Measurements from ENCODE around the gene LHFPL6. TPM values are rescaled to one million over a fixed set of nuclear protein-coding genes. Genes with fewer than 3 reads are reported as not detected.

The LHFPL6 gene
- total RNA-seq, 2 donors from 2014 or later: 7.5 to 40.0 TPM

DNA sequence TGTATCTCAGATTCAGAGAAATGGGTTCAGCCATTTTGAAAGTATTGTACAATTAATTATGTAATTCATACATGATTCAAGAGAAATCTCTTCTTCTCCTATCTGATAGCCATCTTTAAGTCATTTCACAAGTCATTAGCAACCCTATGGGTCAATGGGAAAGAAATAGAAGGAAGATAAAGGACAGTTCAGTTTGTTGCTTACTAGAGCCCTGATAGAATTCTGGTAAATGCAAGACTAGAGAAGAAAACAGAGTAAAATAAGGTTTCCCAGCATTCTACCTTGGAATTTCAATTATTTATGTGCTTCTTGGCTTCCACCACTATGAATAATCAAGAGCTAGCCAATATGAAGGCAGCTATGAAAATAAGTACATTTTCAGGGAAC is 117.7 kb downstream of the LHFPL6 start:
- H3K27ac ChIP-seq: no peak overlapping the region
- H3K27me3 ChIP-seq (replicated peaks; ENCODE audit: insufficient read depth): no peaks in the 10 kb centered on the region
- H3K9me3 ChIP-seq: no peaks in the 10 kb centered on the region
- intact Hi-C loops (cut with DNase I): no loop called here
- no peak for DNase-seq (ENCODE audit: low spot score)
- TF ChIP-seq, protein P1, sequence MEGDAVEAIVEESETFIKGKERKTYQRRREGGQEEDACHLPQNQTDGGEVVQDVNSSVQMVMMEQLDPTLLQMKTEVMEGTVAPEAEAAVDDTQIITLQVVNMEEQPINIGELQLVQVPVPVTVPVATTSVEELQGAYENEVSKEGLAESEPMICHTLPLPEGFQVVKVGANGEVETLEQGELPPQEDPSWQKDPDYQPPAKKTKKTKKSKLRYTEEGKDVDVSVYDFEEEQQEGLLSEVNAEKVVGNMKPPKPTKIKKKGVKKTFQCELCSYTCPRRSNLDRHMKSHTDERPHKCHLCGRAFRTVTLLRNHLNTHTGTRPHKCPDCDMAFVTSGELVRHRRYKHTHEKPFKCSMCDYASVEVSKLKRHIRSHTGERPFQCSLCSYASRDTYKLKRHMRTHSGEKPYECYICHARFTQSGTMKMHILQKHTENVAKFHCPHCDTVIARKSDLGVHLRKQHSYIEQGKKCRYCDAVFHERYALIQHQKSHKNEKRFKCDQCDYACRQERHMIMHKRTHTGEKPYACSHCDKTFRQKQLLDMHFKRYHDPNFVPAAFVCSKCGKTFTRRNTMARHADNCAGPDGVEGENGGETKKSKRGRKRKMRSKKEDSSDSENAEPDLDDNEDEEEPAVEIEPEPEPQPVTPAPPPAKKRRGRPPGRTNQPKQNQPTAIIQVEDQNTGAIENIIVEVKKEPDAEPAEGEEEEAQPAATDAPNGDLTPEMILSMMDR (IDR thresholded peaks at IDR 0.05): no peak
- no peak for TF ChIP-seq POLR2AphosphoS5 (IDR thresholded peaks at IDR 0.05)
- TF ChIP-seq POLR2A (IDR thresholded peaks at IDR 0.05): no peak
- no peaks in the 10 kb centered on the region for H3K36me3 ChIP-seq
- H3K4me3 ChIP-seq: no peak overlapping the region
- no peaks in the 10 kb centered on the region for H3K4me1 ChIP-seq (replicated peaks)

DNA sequence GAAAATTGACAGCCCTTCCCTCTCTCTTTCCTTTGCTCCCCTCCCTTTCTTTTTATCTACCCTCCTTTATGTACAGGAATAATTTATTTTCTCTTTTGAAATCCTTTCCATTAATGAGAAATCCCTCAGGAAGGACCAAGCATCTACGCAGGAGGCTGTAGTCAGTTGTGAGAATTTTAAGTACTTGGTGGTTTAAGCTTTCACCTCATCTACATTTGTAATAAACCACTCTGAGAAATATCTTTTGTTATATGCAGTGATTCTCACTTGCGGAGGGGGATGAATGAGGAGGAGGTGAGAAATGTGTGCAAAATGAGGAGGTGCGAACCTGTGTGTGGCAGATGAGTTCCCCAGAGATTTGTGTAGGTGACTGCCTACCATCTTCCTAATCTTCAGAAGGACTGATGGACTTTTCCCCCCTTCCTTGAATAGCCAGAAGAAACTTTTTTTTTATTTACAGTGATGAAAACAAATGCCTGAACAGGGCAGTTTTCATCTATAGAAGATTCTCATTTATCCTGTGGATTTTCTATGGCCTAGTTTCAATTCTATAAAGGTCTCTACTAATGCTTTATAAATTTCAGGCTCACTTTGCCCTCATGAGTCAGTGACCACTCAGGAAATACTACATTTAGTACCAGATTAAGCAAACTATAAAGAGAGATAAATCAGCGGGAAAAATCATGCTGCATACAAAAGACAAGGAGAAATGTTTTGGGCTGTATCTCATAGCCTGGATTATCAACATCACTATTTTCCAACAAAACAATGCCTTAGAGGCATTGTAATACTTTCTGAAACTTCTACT is 118.3 kb downstream of the LHFPL6 start:
- DNase-seq (ENCODE audit: low spot score): no peak
- WGBS: 97% methylated on average over 4 of the region's 4 CpGs
- Histone ChIP-seq H3K4me3 (no peak overlapping the region), H3K9me3 (no peaks in the 10 kb centered on the region), H3K36me3 (no peaks in the 10 kb centered on the region), H3K4me1 (replicated peaks) (no peaks in the 10 kb centered on the region), H3K27me3 (replicated peaks; ENCODE audit: insufficient read depth) (no peaks in the 10 kb centered on the region), H3K27ac (no peak overlapping the region)
- no peak for TF ChIP-seq POLR2AphosphoS5 (IDR thresholded peaks at IDR 0.05)
- TF ChIP-seq POLR2A (IDR thresholded peaks at IDR 0.05): no peak
- TF ChIP-seq, protein P1 (IDR thresholded peaks at IDR 0.05): no peak
- intact Hi-C loops (cut with DNase I): no loop called here

DNA sequence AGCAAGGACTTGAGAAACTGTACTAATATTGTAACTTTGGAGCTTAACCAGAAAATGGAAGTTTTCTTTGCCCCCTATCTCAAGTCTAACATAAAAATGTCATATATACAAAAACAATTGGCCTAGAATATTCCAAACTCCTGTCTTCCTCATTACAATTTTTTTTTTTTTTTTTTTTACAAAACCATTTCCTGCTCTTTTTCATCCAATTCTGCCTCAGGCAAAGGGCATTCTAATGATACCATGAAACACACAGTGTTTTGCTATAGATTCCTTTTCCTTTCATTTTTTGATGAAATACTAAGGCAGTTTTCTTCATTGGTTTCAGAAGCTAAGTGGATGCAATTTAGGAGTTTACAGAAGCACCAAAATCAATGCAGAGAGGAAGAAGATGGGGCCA is 119.7 kb downstream of the LHFPL6 start:
- H3K4me3 ChIP-seq: no peak overlapping the region
- TF ChIP-seq POLR2A (IDR thresholded peaks at IDR 0.05): no peak
- TF ChIP-seq, protein P1 (IDR thresholded peaks at IDR 0.05): no peak
- TF ChIP-seq POLR2AphosphoS5 (IDR thresholded peaks at IDR 0.05): no peak
- no peak overlapping the region for H3K27ac ChIP-seq
- intact Hi-C loops (cut with DNase I): no loop called here
- DNase-seq (ENCODE audit: low spot score): no peak
- no peaks in the 10 kb centered on the region for H3K4me1 ChIP-seq (replicated peaks)
- no peaks in the 10 kb centered on the region for H3K36me3 ChIP-seq
- H3K9me3 ChIP-seq: no peaks in the 10 kb centered on the region
- no peaks in the 10 kb centered on the region for H3K27me3 ChIP-seq (replicated peaks; ENCODE audit: insufficient read depth)

- intact Hi-C loops (cut with DNase I): no loop called here
- Histone ChIP-seq H3K4me3 (no peak overlapping the region), H3K9me3 (no peaks in the 10 kb centered on the region), H3K4me1 (replicated peaks) (no peaks in the 10 kb centered on the region), H3K27me3 (replicated peaks; ENCODE audit: insufficient read depth) (no peaks in the 10 kb centered on the region), H3K36me3 (no peaks in the 10 kb centered on the region), H3K27ac (no peak overlapping the region)
- 86% methylated on average over 3 of the region's 3 CpGs for WGBS
- DNase-seq (ENCODE audit: low spot score): no peak
- TF ChIP-seq POLR2AphosphoS5 (IDR thresholded peaks at IDR 0.05) (no peak), POLR2A (IDR thresholded peaks at IDR 0.05) (no peak)
- TF ChIP-seq, protein P1 (IDR thresholded peaks at IDR 0.05): no peak
These were observed 121.5 kb downstream of the LHFPL6 start for GRCh38 chr13:39481491-39481890.

DNA sequence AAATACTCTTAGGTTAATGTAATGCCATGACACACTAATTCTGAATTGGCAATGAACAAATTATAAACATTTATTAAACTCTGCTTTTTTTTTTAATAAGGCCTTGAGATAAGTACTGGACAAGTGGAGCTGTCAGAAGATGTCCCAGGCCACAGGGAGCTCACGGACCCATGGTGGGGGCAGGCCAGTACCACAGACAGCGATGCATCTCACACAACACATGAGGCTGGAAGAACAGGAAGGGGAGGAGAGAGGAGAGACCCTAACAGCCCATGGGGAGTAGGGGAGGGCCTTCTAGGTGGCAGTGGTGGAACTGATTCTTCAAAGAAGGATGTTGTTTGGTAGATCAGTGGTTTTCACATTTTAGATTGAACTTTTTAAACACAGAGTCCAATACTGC is 128.4 kb downstream of the LHFPL6 start:
- DNase-seq (ENCODE audit: low spot score): no peak
- intact Hi-C loops (cut with DNase I): no loop called here
- no peak overlapping the region for H3K4me3 ChIP-seq
- H3K27me3 ChIP-seq (replicated peaks; ENCODE audit: insufficient read depth): no peaks in the 10 kb centered on the region
- H3K4me1 ChIP-seq (replicated peaks): no peaks in the 10 kb centered on the region
- TF ChIP-seq POLR2A (IDR thresholded peaks at IDR 0.05) (no peak), POLR2AphosphoS5 (IDR thresholded peaks at IDR 0.05) (no peak)
- TF ChIP-seq, protein P1 (IDR thresholded peaks at IDR 0.05): no peak
- no peaks in the 10 kb centered on the region for H3K36me3 ChIP-seq
- no peaks in the 10 kb centered on the region for H3K9me3 ChIP-seq
- H3K27ac ChIP-seq: no peak overlapping the region
- WGBS: 93% methylated on average over 2 of the region's 2 CpGs

Data from prostate gland (tissue), 2 donors.